Liver (tissue), 5 donors: Measurements from ENCODE around the gene TNFRSF17. TPM values are rescaled to one million over a fixed set of nuclear protein-coding genes. Genes with fewer than 3 reads are reported as not detected.

Source experiments
- polyA plus RNA-seq, 2 donors: library from polyadenylated mRNA; stranded (reverse) in 1 of 2; unstranded in 1 of 2; fragments of 200-250 nt in 1 of 2; fragments of >200 nt in 1 of 2; fragmentation: Nextera tagmentation in 1 of 2; extraction: Ambion mirVana in 1 of 2; gene quantifications; one replicate each; pipeline versions ENCODE4 v1.2.1 to v1.2.3, GENCODE V29; 2013 to 2015
- small RNA-seq: library from RNA; depleted of rRNA; stranded (forward); fragments of <200 nt; gene quantifications from one replicate; pipeline ENCODE3, GENCODE V24; 2014
- total RNA-seq, 2 donors: library from RNA; depleted of rRNA; stranded (reverse); fragments of >200 nt; gene quantifications; one replicate each; pipeline ENCODE4 v1.2.3, GENCODE V29; 2014
- donor health status: healthy.
- donor health status: healthy.
- donor health status: healthy.

Gene TNFRSF17
- total and polyA plus RNA-seq, 4 donors = 0.17 to 2.6 (median 0.28) TPM; not detected in 1

Small RNAs within 50 kb of the gene (small RNA-seq; reads per million reads assigned to genes)
- gene AC007216.5 (not detected), gene UBL5P4 (not detected)

Other genes starting within 250 kb of the TNFRSF17 start
- gene TXNDC11, start 222.4 kb upstream of the TNFRSF17 start, total RNA-seq = 10 to 100 TPM; 26.4 to 61.1 TPM
- 10 to 100 TPM; 35.9 to 63.5 TPM for gene TXNDC11, start 222.4 kb upstream of the TNFRSF17 start, polyA plus RNA-seq
- gene ZC3H7A, start 168.0 kb upstream of the TNFRSF17 start, total RNA-seq = 10 to 100 TPM; 33.3 to 37.7 TPM
- gene ZC3H7A, start 168.0 kb upstream of the TNFRSF17 start, polyA plus RNA-seq = 10 to 100 TPM; 12.4 to 16.1 TPM
- 10 to 100 TPM; 35.2 to 59.7 TPM for gene RSL1D1, start 113.7 kb upstream of the TNFRSF17 start, total RNA-seq
- gene RSL1D1, start 113.7 kb upstream of the TNFRSF17 start, polyA plus RNA-seq = 10 to 100 TPM; 37.7 to 48.9 TPM
- 10 to 100 TPM; 48.5 to 67.6 TPM for gene GSPT1, start 49.3 kb upstream of the TNFRSF17 start, total RNA-seq
- 10 to 100 TPM; 24.2 to 35.2 TPM for gene GSPT1, start 49.3 kb upstream of the TNFRSF17 start, polyA plus RNA-seq
- gene NPIPB2, start 23.2 kb upstream of the TNFRSF17 start, total RNA-seq = 1 to 10 TPM; 3.3 to 4.9 TPM
- gene NPIPB2, start 23.2 kb upstream of the TNFRSF17 start, polyA plus RNA-seq = 1 to 10 TPM in 1 of 2 donors, under 1 TPM in 1; 0.75 to 3.3 TPM
- gene SNX29, start 11.5 kb downstream of the TNFRSF17 start, total RNA-seq = 10 to 100 TPM in 1 of 2 donors, 1 to 10 TPM in 1; 8.9 to 10.5 TPM
- 10 to 100 TPM in 1 of 2 donors, 1 to 10 TPM in 1; 1.9 to 11.9 TPM for gene SNX29, start 11.5 kb downstream of the TNFRSF17 start, polyA plus RNA-seq